22Rv1 (cell line): ENCODE data around the gene NNMT.

Source experiments
- ZFX ChIP-seq: fragments of 450-650 bp; IDR thresholded peaks from 2 replicates; pipeline ENCODE4 v1.6.1; 2017; ENCODE audit warnings: antibody characterized with exemption, borderline replicate concordance
- TF ChIP-seq, protein P1 (sequence below): fragments of 450-650 bp; IDR thresholded peaks from 2 replicates; pipeline ENCODE4 v1.5.1; 2017; ENCODE audit warnings: mild to moderate bottlenecking

DNA sequence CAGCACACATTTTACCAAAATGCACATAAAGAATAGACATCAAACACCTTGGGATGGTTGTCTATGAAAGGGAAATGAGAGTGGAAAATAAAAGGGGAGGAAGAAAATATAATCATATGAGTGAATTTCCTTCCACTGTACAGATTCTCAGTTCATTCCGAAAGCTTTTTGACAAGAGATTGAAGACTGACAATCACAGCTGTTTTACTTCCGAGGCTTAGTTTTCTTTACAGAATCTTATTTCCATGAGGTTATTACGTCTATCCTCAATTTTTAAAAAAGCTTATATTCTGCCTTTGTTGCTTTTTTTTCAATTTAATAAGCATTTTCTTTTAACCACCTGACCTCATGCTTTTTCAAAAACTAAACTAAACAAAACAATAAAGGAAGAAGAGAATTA is 12.8 kb upstream of the NNMT start:
- TF ChIP-seq, protein P1, sequence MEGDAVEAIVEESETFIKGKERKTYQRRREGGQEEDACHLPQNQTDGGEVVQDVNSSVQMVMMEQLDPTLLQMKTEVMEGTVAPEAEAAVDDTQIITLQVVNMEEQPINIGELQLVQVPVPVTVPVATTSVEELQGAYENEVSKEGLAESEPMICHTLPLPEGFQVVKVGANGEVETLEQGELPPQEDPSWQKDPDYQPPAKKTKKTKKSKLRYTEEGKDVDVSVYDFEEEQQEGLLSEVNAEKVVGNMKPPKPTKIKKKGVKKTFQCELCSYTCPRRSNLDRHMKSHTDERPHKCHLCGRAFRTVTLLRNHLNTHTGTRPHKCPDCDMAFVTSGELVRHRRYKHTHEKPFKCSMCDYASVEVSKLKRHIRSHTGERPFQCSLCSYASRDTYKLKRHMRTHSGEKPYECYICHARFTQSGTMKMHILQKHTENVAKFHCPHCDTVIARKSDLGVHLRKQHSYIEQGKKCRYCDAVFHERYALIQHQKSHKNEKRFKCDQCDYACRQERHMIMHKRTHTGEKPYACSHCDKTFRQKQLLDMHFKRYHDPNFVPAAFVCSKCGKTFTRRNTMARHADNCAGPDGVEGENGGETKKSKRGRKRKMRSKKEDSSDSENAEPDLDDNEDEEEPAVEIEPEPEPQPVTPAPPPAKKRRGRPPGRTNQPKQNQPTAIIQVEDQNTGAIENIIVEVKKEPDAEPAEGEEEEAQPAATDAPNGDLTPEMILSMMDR: no peak
- TF ChIP-seq ZFX: no peak
